ENCODE data around the gene SH3BP4.

The SH3BP4 gene

GRCh38 chr2:234993541-234993981, 41.7 kb downstream of the SH3BP4 start:
- TF ChIP-seq JUND (IDR thresholded peaks at IDR 0.05; ENCODE audit: low read depth), result no peak
- no peak for DNase-seq (ENCODE audit: low read depth in 1 of 2, low spot score in 1 of 2)
- in situ Hi-C loops (cut with HindIII; ENCODE audit: low pct_unique_long_range_greater_than_20kb, low sequenced_read_pairs), result no loop called here

GRCh38 chr2:234994438-234995321, 42.9 kb downstream of the SH3BP4 start:
- DNase-seq (ENCODE audit: low read depth in 1 of 2, low spot score in 1 of 2), result no peak
- no peak for TF ChIP-seq JUND (IDR thresholded peaks at IDR 0.05; ENCODE audit: low read depth)
- in situ Hi-C loops (cut with HindIII; ENCODE audit: low pct_unique_long_range_greater_than_20kb, low sequenced_read_pairs), result no loop called here

- in situ Hi-C loops (cut with HindIII; ENCODE audit: low pct_unique_long_range_greater_than_20kb, low sequenced_read_pairs), result no loop called here
- DNase-seq (ENCODE audit: low read depth in 1 of 2, low spot score in 1 of 2), result no peak
- no peak for TF ChIP-seq JUND (IDR thresholded peaks at IDR 0.05; ENCODE audit: low read depth)
Measured at GRCh38 chr2:234995332-234996068, 43.7 kb downstream of the SH3BP4 start.

GRCh38 chr2:234996069-234996940, 44.5 kb downstream of the SH3BP4 start:
- in situ Hi-C loops (cut with HindIII; ENCODE audit: low pct_unique_long_range_greater_than_20kb, low sequenced_read_pairs), result no loop called here
- no peak for DNase-seq (ENCODE audit: low read depth in 1 of 2, low spot score in 1 of 2)
- TF ChIP-seq JUND (IDR thresholded peaks at IDR 0.05; ENCODE audit: low read depth), result no peak

- in situ Hi-C loops (cut with HindIII; ENCODE audit: low pct_unique_long_range_greater_than_20kb, low sequenced_read_pairs), result no loop called here
- no peak for TF ChIP-seq JUND (IDR thresholded peaks at IDR 0.05; ENCODE audit: low read depth)
- DNase-seq (ENCODE audit: low read depth in 1 of 2, low spot score in 1 of 2), result no peak
Measured at GRCh38 chr2:234996941-234997270, 45.1 kb downstream of the SH3BP4 start.

GRCh38 chr2:234997389-234997788, 45.6 kb downstream of the SH3BP4 start:
- DNase-seq (ENCODE audit: low read depth in 1 of 2, low spot score in 1 of 2), result no peak
- in situ Hi-C loops (cut with HindIII; ENCODE audit: low pct_unique_long_range_greater_than_20kb, low sequenced_read_pairs), result no loop called here
- no peak for TF ChIP-seq JUND (IDR thresholded peaks at IDR 0.05; ENCODE audit: low read depth)

GRCh38 chr2:234998404-234999211, 46.8 kb downstream of the SH3BP4 start:
- peak in 1 of 2 experiments; percentile 32 for DNase-seq (ENCODE audit: low read depth in 1 of 2, low spot score in 1 of 2)
- no peak for TF ChIP-seq JUND (IDR thresholded peaks at IDR 0.05; ENCODE audit: low read depth)
- in situ Hi-C loops (cut with HindIII; ENCODE audit: low pct_unique_long_range_greater_than_20kb, low sequenced_read_pairs), result no loop called here

- in situ Hi-C loops (cut with HindIII; ENCODE audit: low pct_unique_long_range_greater_than_20kb, low sequenced_read_pairs), result no loop called here
Measured at GRCh38 chr2:234999740-235000425, 48.1 kb downstream of the SH3BP4 start.

GRCh38 chr2:235000426-235001236, 48.8 kb downstream of the SH3BP4 start:
- no peak for TF ChIP-seq JUND (IDR thresholded peaks at IDR 0.05; ENCODE audit: low read depth)
- no peak for DNase-seq (ENCODE audit: low read depth in 1 of 2, low spot score in 1 of 2)
- in situ Hi-C loops (cut with HindIII; ENCODE audit: low pct_unique_long_range_greater_than_20kb, low sequenced_read_pairs), result no loop called here

More at GRCh38 chr2:234999740-235000425, 48.1 kb downstream of the SH3BP4 start:
- no peak for DNase-seq (ENCODE audit: low read depth in 1 of 2, low spot score in 1 of 2)
- no peak for TF ChIP-seq JUND (IDR thresholded peaks at IDR 0.05; ENCODE audit: low read depth)

GRCh38 chr2:235001237-235002133, 49.7 kb downstream of the SH3BP4 start:
- in situ Hi-C loops (cut with HindIII; ENCODE audit: low pct_unique_long_range_greater_than_20kb, low sequenced_read_pairs), result no loop called here
- no peak for DNase-seq (ENCODE audit: low read depth in 1 of 2, low spot score in 1 of 2)
- no peak for TF ChIP-seq JUND (IDR thresholded peaks at IDR 0.05; ENCODE audit: low read depth)
